GM23338 (cell line): ENCODE data around the gene KCNMB2. TPM values are rescaled to one million over a fixed set of nuclear protein-coding genes. Genes with fewer than 3 reads are reported as not detected.

Source experiments
- ATAC-seq: fragments of 200-7000 bp; cut with Tn5 transposase; 3 replicates; pipeline ENCODE4 v1.9.1; 2020
- DNase-seq: peaks from one replicate; pipeline ENCODE4 v3.0.0-alpha.2; 2015; ENCODE audit warnings: low spot score
- H2AFZ ChIP-seq: fragments of 200-600 bp; sonication (generic); 2 replicates; pipeline ENCODE4 v1.8.0; 2016; ENCODE audit warnings: antibody characterized with exemption, mild to moderate bottlenecking, moderate library complexity
- H3F3A ChIP-seq: fragments of 200-600 bp; sonication (generic); replicated peaks from 2 replicates; pipeline ENCODE4 v1.8.0; 2017; ENCODE audit warnings: antibody characterized with exemption, mixed run types, low read depth
- H3K27ac ChIP-seq: fragments of 200-600 bp; sonication (generic); 2 replicates; pipeline ENCODE4 v1.6.1; 2016; ENCODE audit warnings: low read depth
- H3K27me3 ChIP-seq: fragments of 200-600 bp; sonication (generic); 2 replicates; pipeline ENCODE4 v1.8.0; 2016; ENCODE audit warnings: mild to moderate bottlenecking, mixed run types, moderate library complexity; ENCODE audit not compliant: insufficient read depth
- H3K36me3 ChIP-seq: fragments of 200-600 bp; sonication (generic); 2 replicates; pipeline ENCODE4 v1.8.0; 2016; ENCODE audit warnings: mild to moderate bottlenecking; ENCODE audit not compliant: insufficient read depth
- H3K4me1 ChIP-seq: fragments of 200-600 bp; sonication (generic); 2 replicates; pipeline ENCODE4 v1.8.0; 2016; ENCODE audit warnings: mild to moderate bottlenecking, moderate library complexity; ENCODE audit not compliant: insufficient read depth
- H3K4me2 ChIP-seq: fragments of 200-600 bp; sonication (generic); 2 replicates; pipeline ENCODE4 v1.7.1; 2017; ENCODE audit warnings: mixed run types
- H3K4me3 ChIP-seq: fragments of 200-600 bp; sonication (generic); 2 replicates; pipeline ENCODE4 v1.6.1; 2016; ENCODE audit warnings: mixed run types
- H3K79me2 ChIP-seq: fragments of 200-600 bp; sonication (generic); replicated peaks from 2 replicates; pipeline ENCODE4 v1.8.0; 2017; ENCODE audit warnings: mild to moderate bottlenecking; ENCODE audit not compliant: insufficient read depth
- H3K9me2 ChIP-seq: fragments of 200-600 bp; sonication (generic); 2 replicates; pipeline ENCODE4 v1.8.0; 2017; ENCODE audit not compliant: insufficient read depth
- H4K20me1 ChIP-seq: fragments of 200-600 bp; sonication (generic); replicated peaks from 2 replicates; pipeline ENCODE4 v1.8.0; 2017; ENCODE audit warnings: mild to moderate bottlenecking; ENCODE audit not compliant: insufficient read depth
- H3K27ac Mint-ChIP-seq: 2 replicates; pipeline ENCODE4 v1.8.0; 2020; ENCODE audit warnings: inconsistent platforms, mild to moderate bottlenecking, moderate library complexity, mixed read lengths
- H3K27me3 Mint-ChIP-seq: 3 replicates; pipeline ENCODE4 v1.8.0; 2022; ENCODE audit warnings: low read depth, mild to moderate bottlenecking, moderate library complexity, mixed read lengths, inconsistent platforms; ENCODE audit not compliant: insufficient read depth, poor library complexity
- H3K36me3 Mint-ChIP-seq: 3 replicates; pipeline ENCODE4 v1.8.0; 2021; ENCODE audit warnings: low read depth, mild to moderate bottlenecking, inconsistent platforms, moderate library complexity, mixed read lengths
- H3K4me1 Mint-ChIP-seq: 3 replicates; pipeline ENCODE4 v1.8.0; 2020; ENCODE audit warnings: mild to moderate bottlenecking, inconsistent platforms, mixed read lengths
- H3K4me3 Mint-ChIP-seq: 3 replicates; pipeline ENCODE4 v1.8.0; 2021; ENCODE audit warnings: moderate library complexity, mild to moderate bottlenecking, inconsistent platforms, mixed read lengths
- H3K9me3 Mint-ChIP-seq: 3 replicates; pipeline ENCODE4 v1.8.0; 2020; ENCODE audit warnings: moderate library complexity, mild to moderate bottlenecking, inconsistent platforms, mixed read lengths
- CREB1 ChIP-seq: fragments of 250-450 bp; sonication (Bioruptor Pico); IDR thresholded peaks from 2 replicates; pipeline ENCODE4 v1.5.0; 2020; ENCODE audit warnings: low read depth, mild to moderate bottlenecking, moderate library complexity
- CTCF ChIP-seq, 2 experiments: fragments of 200-600 bp in 1 of 2; sonication (generic) in 1 of 2; conservative IDR thresholded peaks; 2 replicates each; pipeline versions ENCODE4 v1.5.1 to v1.6.1; 2016 to 2017; ENCODE audit warnings: antibody characterized with exemption in 2 of 2, low read depth in 2 of 2, mild to moderate bottlenecking in 2 of 2, moderate library complexity in 1 of 2
- ETS1 ChIP-seq: IDR thresholded peaks from 2 replicates; pipeline ENCODE4 v1.6.1; 2016; ENCODE audit warnings: antibody characterized with exemption
- EZH2 ChIP-seq: fragments of 200-600 bp; sonication (generic); IDR thresholded peaks from one replicate; pipeline ENCODE4 v1.8.0; 2017; ENCODE audit warnings: antibody characterized with exemption, mild to moderate bottlenecking, low read depth; ENCODE audit not compliant: unreplicated experiment
- EZH2phosphoT487 ChIP-seq: fragments of 200-600 bp; sonication (generic); IDR thresholded peaks from one replicate; pipeline ENCODE4 v1.8.1; 2018; ENCODE audit warnings: antibody characterized with exemption; ENCODE audit not compliant: unreplicated experiment
- JUNB ChIP-seq: IDR thresholded peaks from one replicate; pipeline ENCODE4 v1.6.1; 2016; ENCODE audit warnings: antibody characterized with exemption; ENCODE audit not compliant: unreplicated experiment
- NANOG ChIP-seq: IDR thresholded peaks from 2 replicates; pipeline ENCODE4 v1.6.1; 2016; ENCODE audit warnings: antibody characterized with exemption, borderline replicate concordance
- POLR2AphosphoS5 ChIP-seq: IDR thresholded peaks from 2 replicates; pipeline ENCODE4 v1.6.1; 2016; ENCODE audit warnings: antibody characterized with exemption, low read depth
- REST ChIP-seq: IDR thresholded peaks from one replicate; pipeline ENCODE4 v1.6.1; 2018; ENCODE audit warnings: antibody characterized with exemption; ENCODE audit not compliant: unreplicated experiment
- STAT1 ChIP-seq: IDR thresholded peaks from one replicate; pipeline ENCODE4 v1.6.1; 2016; ENCODE audit warnings: antibody characterized with exemption; ENCODE audit not compliant: unreplicated experiment
- ZNF114 ChIP-seq: fragments of 250-450 bp; sonication (Bioruptor Pico); IDR thresholded peaks from 2 replicates; pipeline ENCODE4 v1.5.0; 2020; ENCODE audit warnings: mild to moderate bottlenecking, moderate library complexity
- ZNF331 ChIP-seq: fragments of 250-450 bp; sonication (Bioruptor Pico); IDR thresholded peaks from 2 replicates; pipeline ENCODE4 v1.5.0; 2020; ENCODE audit warnings: low read depth, mild to moderate bottlenecking, moderate library complexity
- ZNF462 ChIP-seq: fragments of 250-450 bp; sonication (Bioruptor Pico); IDR thresholded peaks from 2 replicates; pipeline ENCODE4 v1.5.0; 2020; ENCODE audit warnings: mild to moderate bottlenecking, moderate library complexity
- polyA plus RNA-seq: library from polyadenylated mRNA; unstranded; fragments of >200 nt; fragmentation: Nextera tagmentation; extraction: Ambion mirVana; gene quantifications from 2 replicates; pipeline ENCODE4 v1.2.1, GENCODE V29; 2016
- total RNA-seq: library from RNA; depleted of rRNA; stranded (reverse); fragments of >200 nt; shearing (Covaris generic); gene quantifications from 2 replicates; pipeline ENCODE4 v1.2.3, GENCODE V29; 2014

KCNMB2 gene
- total and polyA plus RNA-seq, 2 experiments from 2014 or later: 0.53 TPM; not detected in 1

GRCh38 chr3:178823591-178824246, 287.5 kb downstream of the KCNMB2 start:
- Mint-ChIP-seq H3K36me3 (no peaks in the 10 kb centered on the region), H3K27me3 (no peaks in the 10 kb centered on the region), H3K27ac (0 out of 2 replicates have a peak overlapping the region, but pooled peaks have one; percentile 49), H3K4me3 (no peak overlapping the region), H3K9me3 (no peaks in the 10 kb centered on the region), H3K4me1 (peaks cover 24% of the 10 kb centered on the region)
- no peak overlapping the region for H3K27ac ChIP-seq
- no peak overlapping the region for H2AFZ ChIP-seq
- H3K36me3 ChIP-seq: no peaks in the 10 kb centered on the region
- peaks cover 18% of the 10 kb centered on the region for H3K4me1 ChIP-seq
- TF ChIP-seq EZH2: no peak
- no peak for TF ChIP-seq EZH2phosphoT487
- no peak for TF ChIP-seq REST
- no peak for TF ChIP-seq POLR2AphosphoS5
- no peak for TF ChIP-seq CTCF (conservative IDR thresholded peaks at IDR 0.05; ENCODE audit: low read depth in 2 of 2)
- TF ChIP-seq JUNB: no peak
- TF ChIP-seq ETS1: no peak
- TF ChIP-seq STAT1: no peak
- TF ChIP-seq ZNF331 (CRISPR knock-in tag): no peak
- TF ChIP-seq ZNF462 (CRISPR knock-in tag): no peak
- TF ChIP-seq NANOG: no peak
- TF ChIP-seq CREB1: no peak
- no peak for TF ChIP-seq ZNF114 (CRISPR knock-in tag)
- ATAC-seq (no peak), DNase-seq (no peak)
- H3F3A ChIP-seq: no peaks in the 10 kb centered on the region
- H3K27me3 ChIP-seq: no peaks in the 10 kb centered on the region
- no peaks in the 10 kb centered on the region; the same call in 1 of the 2 replicates for H3K79me2 ChIP-seq
- no peak overlapping the region for H3K4me3 ChIP-seq
- no peak overlapping the region for H3K4me2 ChIP-seq
- no peaks in the 10 kb centered on the region for H3K9me2 ChIP-seq
- H4K20me1 ChIP-seq: no peaks in the 10 kb centered on the region
